ENCODE measurements around the gene WWOX. TPM values are rescaled to one million over a fixed set of nuclear protein-coding genes. Genes with fewer than 3 reads are reported as not detected.

Gene WWOX
- total RNA-seq, 1 donor from 2014 or later = 19.1 TPM

GRCh38 chr16:79184464-79185030 lies 1085.1 kb downstream of the WWOX start:
- no peak for DNase-seq (ENCODE audit: extremely low read depth, low read depth, low spot score)

GRCh38 chr16:79185711-79186110 lies 1086.3 kb downstream of the WWOX start:
- DNase-seq (ENCODE audit: extremely low read depth, low read depth, low spot score) = no peak

DNA sequence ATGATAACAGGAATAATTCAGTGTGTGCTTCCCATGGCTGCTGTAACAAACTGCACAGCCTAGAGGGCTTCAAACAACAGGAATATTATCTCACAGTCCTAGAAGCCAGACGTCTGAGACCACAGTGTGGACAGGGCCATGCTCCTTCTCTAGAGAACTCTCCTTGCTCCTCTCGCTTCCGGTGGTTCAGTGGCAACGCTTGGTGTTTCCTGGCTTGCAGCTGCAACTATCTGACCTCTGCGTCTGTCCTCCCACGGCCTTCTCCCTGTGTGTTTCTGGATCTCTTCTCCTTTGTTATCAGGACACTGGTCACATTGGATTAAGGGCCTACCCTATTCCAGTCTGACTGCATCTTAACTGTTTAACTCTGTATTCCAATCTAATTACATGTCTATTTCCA lies 1086.7 kb downstream of the WWOX start:
- no peak for DNase-seq (ENCODE audit: extremely low read depth, low read depth, low spot score)

DNA sequence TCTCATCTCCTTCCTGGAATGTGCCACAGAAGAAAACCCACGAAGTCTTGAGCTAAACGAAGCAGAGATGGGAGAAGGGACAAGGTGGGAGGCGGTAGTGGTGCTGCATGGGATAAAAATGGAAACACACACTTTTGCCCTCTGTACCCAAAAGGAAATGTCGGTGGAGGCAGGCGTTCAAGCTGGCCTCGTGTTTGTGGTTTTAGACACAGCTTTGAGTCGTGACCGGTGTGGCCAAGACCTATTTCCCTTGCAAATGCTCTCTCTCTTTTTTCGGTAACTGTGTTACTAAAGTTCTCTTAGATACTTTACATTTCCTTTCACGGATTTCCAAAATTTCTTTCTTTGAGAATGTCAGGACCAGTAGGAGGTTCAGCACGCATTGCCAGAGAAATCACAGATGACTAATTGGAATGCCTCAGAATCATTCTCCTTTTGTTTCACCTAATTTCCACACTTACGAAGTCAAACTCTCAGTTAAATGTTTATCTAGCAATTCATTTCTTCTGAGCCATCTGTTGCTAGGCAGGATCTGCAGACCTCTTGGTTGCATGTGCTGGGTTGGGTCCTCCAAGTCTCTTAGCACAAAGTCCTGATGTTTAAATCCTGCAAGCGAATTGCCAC lies 1088.8 kb downstream of the WWOX start:
- no peak for DNase-seq (ENCODE audit: extremely low read depth, low read depth, low spot score)

DNA sequence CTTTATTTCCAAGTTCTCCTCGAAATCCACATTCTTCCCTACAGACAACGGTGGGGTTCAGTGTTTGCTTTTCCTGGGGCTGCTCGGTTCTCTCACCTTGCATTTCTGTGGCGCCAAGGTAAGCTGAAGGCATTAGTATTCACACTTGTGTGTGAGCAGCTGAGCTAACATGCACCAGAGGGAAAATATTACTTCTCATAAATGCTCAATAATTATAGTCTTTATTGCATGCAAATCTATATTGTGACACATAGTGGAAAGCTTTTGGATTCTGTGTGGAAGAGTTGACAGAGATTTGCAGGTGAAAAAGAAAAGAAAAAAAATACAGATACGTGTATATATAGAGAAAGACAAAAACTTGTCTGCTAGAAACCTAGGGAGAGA lies 1089.3 kb downstream of the WWOX start:
- DNase-seq (ENCODE audit: extremely low read depth, low read depth, low spot score) = no peak

DNA sequence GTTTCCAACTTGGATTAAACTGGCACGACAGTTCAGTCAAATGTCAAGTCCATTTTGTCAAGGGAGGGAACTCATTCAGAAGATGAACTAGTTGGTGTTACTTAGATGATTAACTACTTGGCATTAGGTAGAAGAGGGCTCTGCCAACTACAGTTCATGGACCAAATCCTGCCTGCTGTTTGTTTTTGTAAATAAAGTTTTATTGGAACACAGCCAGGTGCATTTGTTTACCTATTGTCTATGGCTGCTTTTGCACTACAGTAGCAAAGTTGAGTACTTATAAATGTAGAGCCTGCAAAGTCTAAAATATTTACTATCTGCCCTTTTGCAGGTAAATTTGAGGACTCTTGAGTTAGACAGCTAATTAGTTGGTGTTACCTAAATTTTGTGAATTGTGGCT lies 1091.1 kb downstream of the WWOX start:
- DNase-seq (ENCODE audit: extremely low read depth, low read depth, low spot score) = no peak

DNA sequence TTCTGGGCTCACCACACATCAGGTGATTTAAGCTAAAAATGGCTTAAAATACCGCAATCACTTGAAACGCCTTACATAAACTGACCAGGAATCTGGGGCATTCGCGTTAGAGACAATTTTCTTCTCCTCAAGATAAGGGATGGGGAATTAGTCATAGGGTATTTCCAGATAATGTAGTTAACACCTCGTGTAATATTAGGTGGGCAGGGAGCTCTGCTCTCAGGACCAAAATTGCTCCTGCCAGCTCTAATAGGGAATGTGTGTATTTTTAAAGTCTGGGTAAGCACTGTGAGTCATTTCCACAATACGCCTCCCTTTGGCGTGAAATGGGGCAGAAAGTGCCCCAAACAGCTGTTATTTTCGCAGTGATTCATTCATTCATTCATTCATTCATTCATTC lies 1092.5 kb downstream of the WWOX start:
- DNase-seq (ENCODE audit: extremely low read depth, low read depth, low spot score) = no peak

- DNase-seq (ENCODE audit: extremely low read depth, low read depth, low spot score) = no peak
Measured at GRCh38 chr16:79192904-79193303, 1093.5 kb downstream of the WWOX start.

- no peak for DNase-seq (ENCODE audit: extremely low read depth, low read depth, low spot score)
Measured at GRCh38 chr16:79194291-79194690, 1094.8 kb downstream of the WWOX start.

GRCh38 chr16:79195938-79196337 lies 1096.5 kb downstream of the WWOX start:
- no peak for DNase-seq (ENCODE audit: extremely low read depth, low read depth, low spot score)

GRCh38 chr16:79201436-79201835 lies 1102.0 kb downstream of the WWOX start:
- DNase-seq (ENCODE audit: extremely low read depth, low read depth, low spot score) = no peak

- no peak for DNase-seq (ENCODE audit: extremely low read depth, low read depth, low spot score)
Measured at GRCh38 chr16:79202977-79203376, 1103.5 kb downstream of the WWOX start.

GRCh38 chr16:79204486-79204885 lies 1105.0 kb downstream of the WWOX start:
- DNase-seq (ENCODE audit: extremely low read depth, low read depth, low spot score) = no peak

DNA sequence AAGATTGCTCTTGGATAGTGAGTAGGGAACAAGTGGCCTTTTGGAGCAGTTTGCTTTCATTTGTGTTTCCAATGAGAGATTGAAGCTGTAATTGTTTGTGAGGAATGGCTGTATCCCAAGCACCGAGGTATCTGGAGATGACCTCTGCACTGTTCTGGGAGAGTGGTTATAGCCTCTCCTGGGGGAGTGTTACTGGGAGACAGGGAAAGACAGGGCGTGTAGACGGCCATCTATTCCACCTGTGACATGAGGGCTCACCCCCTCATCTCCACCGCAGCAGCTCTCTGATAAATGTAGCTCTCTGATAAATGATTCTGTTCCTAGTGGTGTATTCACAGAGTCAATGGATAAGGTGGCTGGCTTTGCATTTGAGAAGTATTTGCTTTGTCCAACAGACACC lies 1107.4 kb downstream of the WWOX start:
- no peak for DNase-seq (ENCODE audit: extremely low read depth, low read depth, low spot score)

GRCh38 chr16:79209308-79209707 lies 1109.9 kb downstream of the WWOX start:
- DNase-seq (ENCODE audit: extremely low read depth, low read depth, low spot score) = no peak

DNA sequence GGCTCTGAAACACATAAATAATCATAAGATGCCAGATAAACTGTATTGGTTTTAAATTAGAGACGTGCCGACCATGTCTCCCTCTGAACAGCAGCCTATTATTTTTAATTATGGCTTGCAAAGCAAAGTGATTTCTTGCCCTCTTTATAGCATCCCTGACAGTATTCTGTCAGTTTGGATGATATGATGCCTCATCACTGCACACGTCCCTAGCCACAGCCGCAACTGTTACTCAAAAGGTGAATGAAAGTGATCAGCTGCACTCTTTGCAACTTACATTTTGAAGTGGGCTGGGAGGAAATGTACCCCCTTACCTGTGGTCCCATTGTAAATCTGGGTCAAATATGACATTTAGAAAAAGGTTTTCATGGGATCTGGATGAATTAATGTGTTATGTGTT lies 1111.2 kb downstream of the WWOX start:
- no peak for DNase-seq (ENCODE audit: extremely low read depth, low read depth, low spot score)

DNA sequence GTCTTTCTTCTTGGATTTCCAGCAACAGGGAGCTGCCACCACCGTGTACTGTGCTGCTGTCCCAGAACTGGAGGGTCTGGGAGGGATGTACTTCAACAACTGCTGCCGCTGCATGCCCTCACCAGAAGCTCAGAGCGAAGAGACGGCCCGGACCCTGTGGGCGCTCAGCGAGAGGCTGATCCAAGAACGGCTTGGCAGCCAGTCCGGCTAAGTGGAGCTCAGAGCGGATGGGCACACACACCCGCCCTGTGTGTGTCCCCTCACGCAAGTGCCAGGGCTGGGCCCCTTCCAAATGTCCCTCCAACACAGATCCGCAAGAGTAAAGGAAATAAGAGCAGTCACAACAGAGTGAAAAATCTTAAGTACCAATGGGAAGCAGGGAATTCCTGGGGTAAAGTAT lies 1112.1 kb downstream of the WWOX start:
- DNase-seq (ENCODE audit: extremely low read depth, low read depth, low spot score) = no peak

DNA sequence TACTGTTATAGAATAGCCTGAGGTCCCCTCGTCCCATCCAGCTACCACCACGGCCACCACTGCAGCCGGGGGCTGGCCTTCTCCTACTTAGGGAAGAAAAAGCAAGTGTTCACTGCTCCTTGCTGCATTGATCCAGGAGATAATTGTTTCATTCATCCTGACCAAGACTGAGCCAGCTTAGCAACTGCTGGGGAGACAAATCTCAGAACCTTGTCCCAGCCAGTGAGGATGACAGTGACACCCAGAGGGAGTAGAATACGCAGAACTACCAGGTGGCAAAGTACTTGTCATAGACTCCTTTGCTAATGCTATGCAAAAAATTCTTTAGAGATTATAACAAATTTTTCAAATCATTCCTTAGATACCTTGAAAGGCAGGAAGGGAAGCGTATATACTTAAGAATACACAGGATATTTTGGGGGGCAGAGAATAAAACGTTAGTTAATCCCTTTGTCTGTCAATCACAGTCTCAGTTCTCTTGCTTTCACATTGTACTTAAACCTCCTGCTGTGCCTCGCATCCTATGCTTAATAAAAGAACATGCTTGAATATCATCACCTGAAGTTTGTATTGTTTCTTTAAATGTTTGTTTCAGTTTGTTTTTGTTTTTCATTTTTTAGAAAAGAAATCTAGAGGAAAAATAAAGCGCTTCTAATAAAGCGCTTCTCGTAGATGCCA lies 1112.8 kb downstream of the WWOX start:
- DNase-seq (ENCODE audit: extremely low read depth, low read depth, low spot score) = no peak

- no peak for DNase-seq (ENCODE audit: extremely low read depth, low read depth, low spot score)
Measured at GRCh38 chr16:79213214-79213613, 1113.8 kb downstream of the WWOX start.

DNA sequence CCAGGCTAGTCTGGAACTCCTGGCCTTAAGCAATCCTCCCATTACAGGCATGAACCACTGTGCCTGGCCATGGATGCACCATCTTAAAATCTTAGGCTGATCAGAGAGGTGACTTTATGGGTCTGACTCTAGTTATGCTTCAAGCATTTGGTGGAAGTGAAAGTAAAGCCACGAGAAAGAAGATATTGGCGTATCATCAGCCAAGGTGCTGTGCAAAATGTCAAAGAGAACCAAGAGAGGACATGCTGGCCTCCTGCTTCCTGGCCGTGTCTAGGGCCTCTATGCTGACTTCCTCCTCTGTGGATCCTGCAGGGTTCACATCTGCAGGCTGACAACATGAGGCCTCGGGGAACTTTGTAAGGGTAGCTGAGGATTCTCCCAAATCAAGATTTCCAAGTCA lies 1115.8 kb downstream of the WWOX start:
- DNase-seq (ENCODE audit: extremely low read depth, low read depth, low spot score) = no peak

DNA sequence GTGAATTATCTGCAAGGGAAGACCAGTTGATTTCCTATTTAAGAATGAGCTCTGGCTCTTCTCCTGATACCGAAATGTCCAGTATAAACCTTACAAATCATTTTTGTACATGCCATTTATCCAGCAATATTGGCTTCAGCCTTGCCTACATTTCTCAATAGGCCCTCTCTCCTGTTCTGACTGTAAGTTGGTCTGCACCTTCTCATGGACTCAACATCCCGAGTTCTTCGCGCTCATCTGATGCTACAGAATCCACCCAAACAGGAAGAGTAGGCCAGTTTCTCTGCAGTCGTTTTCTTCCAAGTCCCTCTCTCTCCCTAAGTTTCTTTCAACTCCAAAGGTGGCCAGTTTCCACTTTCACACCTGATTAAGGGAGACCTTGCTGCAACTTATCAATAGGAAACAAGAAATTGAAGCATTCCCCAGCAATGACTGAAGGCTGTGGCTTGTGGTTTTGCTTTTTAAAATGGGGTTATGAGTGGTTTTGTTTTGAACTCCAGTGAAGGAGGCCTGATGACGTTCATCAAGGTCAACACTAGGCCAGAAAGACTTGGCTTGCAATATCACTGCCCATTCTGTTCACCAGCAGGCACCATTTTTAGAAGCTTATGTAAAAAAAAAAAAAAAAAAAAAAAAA lies 1118.0 kb downstream of the WWOX start:
- no peak for DNase-seq (ENCODE audit: extremely low read depth, low read depth, low spot score)

- DNase-seq (ENCODE audit: extremely low read depth, low read depth, low spot score) = no peak
Measured at GRCh38 chr16:79218351-79218750, 1118.9 kb downstream of the WWOX start.
